HG03066 (cell line): ENCODE results near the gene HEATR5B.

Experiments used
- ATAC-seq: cut with Tn5 transposase; IDR thresholded peaks from one replicate; pipeline ENCODE4 v1.9.1; 2021; ENCODE audit warnings: low read depth; ENCODE audit not compliant: unreplicated experiment

HEATR5B gene

GRCh38 chr2:37083873-37084794 lies at the start of gene HEATR5B, which contains the start of gene GPATCH11:
Gene HEATR5B (minus strand): TSS chr2:37084372. CDS start chr2:37083414, 958 bp downstream.
Gene GPATCH11 (plus strand): TSS chr2:37084518. CDS start chr2:37088382, 3,864 bp downstream.
- ATAC-seq, result peak; percentile 82

- no peak for ATAC-seq
Observed at GRCh38 chr2:37132914-37133313, 48.7 kb upstream of the HEATR5B start.

- ATAC-seq, result no peak
Observed at GRCh38 chr2:37125416-37125815, 41.2 kb upstream of the HEATR5B start.

- ATAC-seq, result no peak
Observed at GRCh38 chr2:37119157-37119556, 35.0 kb upstream of the HEATR5B start.

- no peak for ATAC-seq
Observed at GRCh38 chr2:37117566-37117965, 33.4 kb upstream of the HEATR5B start.

- ATAC-seq, result no peak
Observed at GRCh38 chr2:37111958-37112357, 27.8 kb upstream of the HEATR5B start.

- ATAC-seq, result no peak
Observed at GRCh38 chr2:37110306-37111212, 26.4 kb upstream of the HEATR5B start.

GRCh38 chr2:37109523-37109922 lies 25.4 kb upstream of the HEATR5B start:
- no peak for ATAC-seq

GRCh38 chr2:37105150-37105549 lies 21.0 kb upstream of the HEATR5B start:
- ATAC-seq, result no peak

- ATAC-seq, result no peak
Observed at GRCh38 chr2:37104178-37104577, 20.0 kb upstream of the HEATR5B start.

GRCh38 chr2:37102588-37102987 lies 18.4 kb upstream of the HEATR5B start:
- ATAC-seq, result no peak

- ATAC-seq, result no peak
Observed at GRCh38 chr2:37100054-37100453, 15.9 kb upstream of the HEATR5B start.

- ATAC-seq, result no peak
Observed at GRCh38 chr2:37098416-37099118, 14.4 kb upstream of the HEATR5B start.

GRCh38 chr2:37096568-37096967 lies 12.4 kb upstream of the HEATR5B start:
- ATAC-seq, result no peak

GRCh38 chr2:37091873-37092272 lies 7.7 kb upstream of the HEATR5B start:
- ATAC-seq, result peak; percentile 59

- ATAC-seq, result peak; percentile 71
Observed at GRCh38 chr2:37090019-37090477, 5.9 kb upstream of the HEATR5B start.

- ATAC-seq, result no peak
Observed at GRCh38 chr2:37085731-37086147, 1.6 kb upstream of the HEATR5B start.

GRCh38 chr2:37084797-37085196 lies 625 bp upstream of the HEATR5B start:
- no peak for ATAC-seq

GRCh38 chr2:37080689-37081088 lies 3.5 kb downstream of the HEATR5B start:
- ATAC-seq, result no peak

GRCh38 chr2:37080266-37080665 lies 3.9 kb downstream of the HEATR5B start:
- no peak for ATAC-seq
